GM21367 (cell line): ENCODE data around the gene SLC13A2.

Source experiments
- ATAC-seq: cut with Tn5 transposase; IDR thresholded peaks from one replicate; pipeline ENCODE4 v1.9.1; 2021; ENCODE audit not compliant: unreplicated experiment

Gene SLC13A2

GRCh38 chr17:28532050-28532960 is 58.9 kb downstream of the SLC13A2 start:
- ATAC-seq, result no peak

GRCh38 chr17:28533091-28533807 is 59.8 kb downstream of the SLC13A2 start:
- no peak for ATAC-seq

GRCh38 chr17:28534740-28535375 is 61.4 kb downstream of the SLC13A2 start:
- no peak for ATAC-seq

- ATAC-seq, result no peak
Measured at GRCh38 chr17:28536532-28537218, 63.2 kb downstream of the SLC13A2 start.

- ATAC-seq, result no peak
Measured at GRCh38 chr17:28537219-28537610, 63.8 kb downstream of the SLC13A2 start.

- no peak for ATAC-seq
Measured at GRCh38 chr17:28538296-28538895, 65.0 kb downstream of the SLC13A2 start.

- no peak for ATAC-seq
Measured at GRCh38 chr17:28540231-28540630, 66.8 kb downstream of the SLC13A2 start.

- no peak for ATAC-seq
Measured at GRCh38 chr17:28541439-28541838, 68.0 kb downstream of the SLC13A2 start.

GRCh38 chr17:28544402-28545140 is 71.1 kb downstream of the SLC13A2 start:
- ATAC-seq, result no peak

- no peak for ATAC-seq
Measured at GRCh38 chr17:28545141-28545503, 71.7 kb downstream of the SLC13A2 start.

GRCh38 chr17:28545787-28546415 is 72.5 kb downstream of the SLC13A2 start:
- no peak for ATAC-seq

- ATAC-seq, result no peak
Measured at GRCh38 chr17:28547096-28547622, 73.7 kb downstream of the SLC13A2 start.
